Suprapubic skin (tissue), 4 donors: ENCODE results near the gene ENTPD5. TPM values are rescaled to one million over a fixed set of nuclear protein-coding genes. Genes with fewer than 3 reads are reported as not detected.
A peak's percentile ranks its signal among the peaks of the same experiment; 100 is the strongest.

Experiments
- DNase-seq, 2 donors: peaks; one replicate each; pipeline ENCODE4 v3.0.0-alpha.2; 2019; ENCODE audit warnings: low spot score in 2 of 2
- H3K27ac ChIP-seq: fragments of 200-600 bp; sonication (generic); one replicate; pipeline ENCODE4 v1.5.1; 2019
- H3K27me3 ChIP-seq: fragments of 200-600 bp; sonication (generic); one replicate; pipeline ENCODE4 v1.5.1; 2019
- H3K36me3 ChIP-seq: fragments of 200-600 bp; sonication (generic); one replicate; pipeline ENCODE4 v1.5.1; 2019
- H3K4me1 ChIP-seq: fragments of 200-600 bp; sonication (generic); one replicate; pipeline ENCODE4 v1.5.1; 2019
- H3K4me3 ChIP-seq: fragments of 200-600 bp; sonication (generic); one replicate; pipeline ENCODE4 v1.5.1; 2019; ENCODE audit warnings: mild to moderate bottlenecking
- H3K9me3 ChIP-seq: fragments of 200-600 bp; sonication (generic); one replicate; pipeline ENCODE4 v1.5.1; 2019
- EP300 ChIP-seq: sonication (generic); formaldehyde crosslinking; IDR thresholded peaks from one replicate; pipeline ENCODE4 v1.6.1; 2017; ENCODE audit warnings: antibody characterized with exemption
- POLR2A ChIP-seq, 2 donors: fragments of 450-650 bp; IDR thresholded peaks; one replicate each; pipeline ENCODE4 v1.6.1; 2017; ENCODE audit warnings: antibody characterized with exemption in 2 of 2, mild to moderate bottlenecking in 2 of 2, moderate library complexity in 2 of 2
- POLR2AphosphoS5 ChIP-seq, 3 donors: sonication (generic); formaldehyde crosslinking; IDR thresholded peaks; one replicate each; pipeline ENCODE4 v1.6.1; 2017; ENCODE audit warnings: antibody characterized with exemption in 3 of 3
- WGBS: methylation state at CpG from one replicate; pipeline ENCODE4 v1.1.5; 2018; 5-methylcytosine and 5-hydroxymethylcytosine counted together
- total RNA-seq, 4 donors: library from RNA; depleted of rRNA; stranded (reverse); fragments of >200 nt; gene quantifications; one replicate each; pipeline ENCODE4 v1.1.0, GENCODE V29; 2016
- TF ChIP-seq, protein P1 (sequence below), 2 donors: fragments of 200-600 bp in 1 of 2; fragments of 450-650 bp in 1 of 2; sonication (generic) in 1 of 2; IDR thresholded peaks; one replicate each; pipeline ENCODE4 v1.5.1; 2016 to 2019; ENCODE audit warnings: antibody characterized with exemption in 2 of 2, mild to moderate bottlenecking in 1 of 2, moderate library complexity in 1 of 2

ENTPD5 gene, protein sequence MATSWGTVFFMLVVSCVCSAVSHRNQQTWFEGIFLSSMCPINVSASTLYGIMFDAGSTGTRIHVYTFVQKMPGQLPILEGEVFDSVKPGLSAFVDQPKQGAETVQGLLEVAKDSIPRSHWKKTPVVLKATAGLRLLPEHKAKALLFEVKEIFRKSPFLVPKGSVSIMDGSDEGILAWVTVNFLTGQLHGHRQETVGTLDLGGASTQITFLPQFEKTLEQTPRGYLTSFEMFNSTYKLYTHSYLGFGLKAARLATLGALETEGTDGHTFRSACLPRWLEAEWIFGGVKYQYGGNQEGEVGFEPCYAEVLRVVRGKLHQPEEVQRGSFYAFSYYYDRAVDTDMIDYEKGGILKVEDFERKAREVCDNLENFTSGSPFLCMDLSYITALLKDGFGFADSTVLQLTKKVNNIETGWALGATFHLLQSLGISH
- 10 to 100 TPM in 3 of 4 donors, 1 to 10 TPM in 1; 9.2 to 18.4 (median 11.6) TPM for total RNA-seq

DNA sequence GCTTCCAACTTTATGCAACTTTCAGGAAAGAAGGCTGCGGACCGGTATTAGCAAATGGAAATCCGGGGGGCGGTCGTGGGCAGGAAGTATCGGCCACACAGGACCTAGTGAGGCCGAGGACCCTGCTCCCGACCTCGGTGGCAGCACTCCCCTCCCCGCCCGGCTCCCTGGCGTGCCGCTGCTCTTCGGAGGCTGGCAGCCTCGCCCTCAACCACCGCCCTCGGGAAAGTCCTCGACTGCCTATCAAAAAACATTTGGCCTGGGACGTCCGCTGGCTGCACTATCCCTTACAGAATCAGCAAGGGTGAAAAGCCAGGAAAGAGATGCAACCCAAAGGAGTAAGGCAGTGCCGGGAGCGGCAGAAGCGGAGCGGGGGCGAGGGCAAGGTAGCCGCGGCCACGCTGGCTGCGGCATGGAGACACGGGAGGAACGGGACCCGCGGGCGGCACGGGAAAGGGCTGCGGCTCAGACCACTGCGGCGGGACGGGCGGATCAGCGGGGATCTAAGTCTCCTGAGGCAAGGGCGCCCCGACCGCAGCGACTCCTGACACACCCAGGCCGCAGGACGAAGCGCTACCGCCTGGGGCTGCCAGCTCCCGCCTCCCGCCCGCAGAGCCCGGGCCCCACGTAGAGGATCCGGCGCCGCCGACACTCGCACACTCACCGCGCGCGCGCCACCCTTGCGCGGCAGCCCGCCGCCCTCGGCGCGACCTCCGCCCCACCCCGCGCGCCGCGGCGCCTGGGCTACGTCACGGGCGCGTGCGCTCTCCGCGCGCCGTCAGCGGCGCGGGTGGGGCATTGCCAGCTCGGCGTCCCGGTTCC, at the start of gene ENTPD5, which contains the start of gene BBOF1:
Gene ENTPD5, minus strand, starts transcription at position 703 of the 822 bp plus-strand sequence. CDS start 31,186 bp downstream, outside the sequence.
Gene BBOF1, plus strand, starts transcription at position 764 of the 822 bp plus-strand sequence. CDS start 130 bp downstream, outside the sequence.
- no peak for TF ChIP-seq EP300
- TF ChIP-seq POLR2AphosphoS5 (IDR thresholded peaks at IDR 0.05), result peak in 1 of 3 donors; percentile 15
- peak; percentile 23 to 72 for TF ChIP-seq POLR2A (IDR thresholded peaks at IDR 0.05)
- TF ChIP-seq, protein P1, sequence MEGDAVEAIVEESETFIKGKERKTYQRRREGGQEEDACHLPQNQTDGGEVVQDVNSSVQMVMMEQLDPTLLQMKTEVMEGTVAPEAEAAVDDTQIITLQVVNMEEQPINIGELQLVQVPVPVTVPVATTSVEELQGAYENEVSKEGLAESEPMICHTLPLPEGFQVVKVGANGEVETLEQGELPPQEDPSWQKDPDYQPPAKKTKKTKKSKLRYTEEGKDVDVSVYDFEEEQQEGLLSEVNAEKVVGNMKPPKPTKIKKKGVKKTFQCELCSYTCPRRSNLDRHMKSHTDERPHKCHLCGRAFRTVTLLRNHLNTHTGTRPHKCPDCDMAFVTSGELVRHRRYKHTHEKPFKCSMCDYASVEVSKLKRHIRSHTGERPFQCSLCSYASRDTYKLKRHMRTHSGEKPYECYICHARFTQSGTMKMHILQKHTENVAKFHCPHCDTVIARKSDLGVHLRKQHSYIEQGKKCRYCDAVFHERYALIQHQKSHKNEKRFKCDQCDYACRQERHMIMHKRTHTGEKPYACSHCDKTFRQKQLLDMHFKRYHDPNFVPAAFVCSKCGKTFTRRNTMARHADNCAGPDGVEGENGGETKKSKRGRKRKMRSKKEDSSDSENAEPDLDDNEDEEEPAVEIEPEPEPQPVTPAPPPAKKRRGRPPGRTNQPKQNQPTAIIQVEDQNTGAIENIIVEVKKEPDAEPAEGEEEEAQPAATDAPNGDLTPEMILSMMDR (IDR thresholded peaks at IDR 0.05), result no peak
- 0% methylated on average over 22 of the region's 93 CpGs for WGBS
- Histone ChIP-seq H3K36me3 (peaks cover under 1% of the 10 kb centered on the region), H3K9me3 (no peaks in the 10 kb centered on the region), H3K27ac (peak within 1 kb of the TSS; percentile 98), H3K27me3 (no peaks in the 10 kb centered on the region), H3K4me1 (peaks cover 12% of the 10 kb centered on the region), H3K4me3 (peak within 1 kb of the TSS; percentile 91)
- peak; percentile 89 to 90 for DNase-seq

DNA sequence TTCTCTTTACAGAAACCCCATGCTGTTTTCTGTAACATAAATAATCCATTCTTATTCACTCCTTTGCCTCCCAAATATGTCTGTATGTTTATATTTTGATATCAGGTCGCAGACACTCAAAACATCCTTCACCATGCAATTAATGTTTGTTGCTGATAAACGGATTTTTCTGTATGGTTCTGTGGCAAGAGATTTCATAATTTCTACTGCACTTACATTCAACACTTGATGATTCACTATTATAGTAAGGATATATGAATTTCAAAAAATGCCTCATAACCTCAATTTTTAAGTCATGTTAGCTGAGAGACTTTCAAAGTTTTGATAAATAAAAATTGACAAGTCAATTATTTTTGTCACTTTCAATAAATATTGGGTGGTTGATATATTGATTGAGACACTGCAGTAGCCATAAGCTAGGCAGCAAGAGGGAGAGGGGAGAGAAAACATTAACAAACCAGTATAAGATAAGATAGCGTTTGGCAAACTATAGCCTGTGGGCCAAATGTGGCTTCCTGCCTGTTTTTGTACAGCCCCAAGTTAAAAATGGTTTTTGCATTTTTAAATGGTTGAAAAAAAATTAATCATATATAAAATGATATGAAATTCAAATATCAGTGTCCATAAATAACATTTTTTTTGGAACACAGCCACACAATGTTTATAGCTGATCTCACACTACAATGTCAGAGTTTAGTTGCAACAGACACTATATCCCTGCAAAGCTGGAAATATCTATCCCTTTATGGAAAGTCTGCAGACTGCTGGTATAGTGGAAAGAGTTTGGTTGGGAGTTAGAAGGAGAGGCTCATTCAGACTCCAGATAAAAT, 46.9 kb upstream of the ENTPD5 start:
- Histone ChIP-seq H3K9me3 (no peaks in the 10 kb centered on the region), H3K4me1 (no peaks in the 10 kb centered on the region), H3K4me3 (no peak overlapping the region), H3K27me3 (no peaks in the 10 kb centered on the region), H3K27ac (no peak overlapping the region), H3K36me3 (peaks cover 89% of the 10 kb centered on the region)
- no peak for TF ChIP-seq EP300
- TF ChIP-seq, protein P1 (IDR thresholded peaks at IDR 0.05), result no peak
- 88% methylated on average over 3 of the region's 3 CpGs for WGBS
- no peak for DNase-seq

DNA sequence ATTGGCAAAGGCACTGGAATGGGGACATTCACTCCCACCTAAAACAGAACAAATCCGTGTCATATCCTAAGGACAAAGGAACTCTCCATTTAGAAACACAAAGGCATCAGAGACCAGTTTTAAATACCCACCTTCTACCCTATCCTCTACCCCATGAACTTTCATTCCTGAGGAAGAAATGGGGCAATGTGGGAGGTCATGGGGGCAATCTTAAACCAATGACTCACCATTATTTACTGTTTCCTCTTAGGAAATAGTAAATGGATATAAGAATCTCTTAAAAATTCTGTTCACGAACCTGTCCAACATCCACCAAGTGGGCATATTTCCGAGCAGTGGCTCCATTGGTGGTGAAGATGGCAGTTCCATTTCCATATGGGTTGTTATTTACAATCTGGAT, 45.8 kb upstream of the ENTPD5 start:
- TF ChIP-seq EP300 (no peak), POLR2AphosphoS5 (IDR thresholded peaks at IDR 0.05) (no peak), POLR2A (IDR thresholded peaks at IDR 0.05) (no peak)
- TF ChIP-seq, protein P1 (IDR thresholded peaks at IDR 0.05), result no peak
- H3K27ac ChIP-seq, result no peak overlapping the region
- no peaks in the 10 kb centered on the region for H3K4me1 ChIP-seq
- H3K9me3 ChIP-seq, result no peaks in the 10 kb centered on the region
- WGBS, result 96% methylated on average over 3 of the region's 3 CpGs
- no peaks in the 10 kb centered on the region for H3K27me3 ChIP-seq
- H3K36me3 ChIP-seq, result peaks cover 88% of the 10 kb centered on the region
- H3K4me3 ChIP-seq, result no peak overlapping the region
- DNase-seq, result no peak

DNA sequence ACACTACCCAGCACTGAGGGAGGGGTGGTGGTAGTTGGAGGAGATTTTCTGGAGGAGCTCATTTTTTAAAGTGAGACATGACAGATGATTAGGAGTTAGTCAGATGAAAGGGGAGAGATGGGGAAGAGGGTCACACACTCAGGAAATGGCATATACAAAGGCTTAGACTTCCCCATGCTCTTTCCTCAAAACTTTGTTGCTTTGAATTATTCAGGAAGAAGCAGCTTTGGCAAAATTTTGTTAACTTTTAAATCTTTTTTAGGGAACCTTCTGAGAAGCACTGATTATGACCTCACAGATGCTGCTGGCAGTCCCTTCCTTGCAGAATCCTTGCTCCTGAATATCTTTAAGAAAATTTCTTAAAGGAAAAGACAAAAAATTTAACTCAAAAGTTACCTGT, 45.3 kb upstream of the ENTPD5 start:
- no peaks in the 10 kb centered on the region for H3K9me3 ChIP-seq
- no peak overlapping the region for H3K4me3 ChIP-seq
- H3K27me3 ChIP-seq, result no peaks in the 10 kb centered on the region
- H3K4me1 ChIP-seq, result no peaks in the 10 kb centered on the region
- no peak overlapping the region for H3K27ac ChIP-seq
- no peak for TF ChIP-seq POLR2AphosphoS5 (IDR thresholded peaks at IDR 0.05)
- no peak for TF ChIP-seq EP300
- TF ChIP-seq, protein P1 (IDR thresholded peaks at IDR 0.05), result no peak
- TF ChIP-seq POLR2A (IDR thresholded peaks at IDR 0.05), result no peak
- DNase-seq, result no peak
- H3K36me3 ChIP-seq, result peaks cover 89% of the 10 kb centered on the region
